HG03571 (cell line): ENCODE results near the gene GLB1L3.
"Not testable (repeated sequence)": the region's sequence is repeated elsewhere in the genome, so short reads cannot be mapped to it uniquely, and the experiment has no call there.

Source experiments
- ATAC-seq: cut with Tn5 transposase; IDR thresholded peaks from one replicate; pipeline ENCODE4 v1.9.1; 2021; ENCODE audit not compliant: unreplicated experiment

The GLB1L3 gene

DNA sequence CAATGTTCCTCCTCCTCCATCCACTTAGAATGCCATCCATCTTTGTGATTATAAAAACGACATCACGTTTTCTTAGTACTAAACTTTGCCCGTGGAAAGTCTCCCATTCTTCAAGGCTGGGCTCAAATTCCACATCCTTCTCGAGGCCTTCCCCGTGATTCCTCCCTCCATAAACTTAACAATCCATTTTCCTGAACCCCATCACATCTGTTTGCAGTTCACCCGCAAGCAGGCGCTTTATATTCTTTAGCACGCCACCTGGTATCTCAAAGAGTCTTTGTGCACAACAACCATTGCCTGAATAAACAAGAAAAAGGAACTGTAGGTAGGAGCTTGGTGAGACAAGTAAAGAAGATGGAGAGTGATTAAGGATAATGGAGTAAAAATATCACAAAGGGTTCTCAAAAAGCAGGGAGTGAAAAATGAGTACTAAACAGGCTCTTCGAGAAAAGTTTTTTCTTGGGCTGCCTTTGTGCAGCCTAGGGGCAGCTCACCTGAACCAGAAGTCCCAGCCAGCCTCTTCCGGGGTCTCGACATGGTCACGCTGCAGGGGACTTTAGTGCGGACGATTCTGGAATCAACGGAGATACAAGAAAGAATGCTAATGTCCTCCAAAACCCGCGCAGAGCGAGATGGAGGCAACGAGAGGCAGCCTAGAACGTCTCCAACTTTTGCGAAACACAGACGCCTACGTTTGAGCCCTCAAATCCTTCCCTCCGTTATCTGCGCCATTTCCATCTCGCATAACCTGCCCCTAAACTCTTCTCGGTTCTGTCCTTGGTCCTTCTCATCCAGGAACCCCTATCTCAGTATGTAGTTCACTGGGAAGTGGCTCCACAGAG lies 23.6 kb upstream of the GLB1L3 start:
- peak; percentile 24 for ATAC-seq

DNA sequence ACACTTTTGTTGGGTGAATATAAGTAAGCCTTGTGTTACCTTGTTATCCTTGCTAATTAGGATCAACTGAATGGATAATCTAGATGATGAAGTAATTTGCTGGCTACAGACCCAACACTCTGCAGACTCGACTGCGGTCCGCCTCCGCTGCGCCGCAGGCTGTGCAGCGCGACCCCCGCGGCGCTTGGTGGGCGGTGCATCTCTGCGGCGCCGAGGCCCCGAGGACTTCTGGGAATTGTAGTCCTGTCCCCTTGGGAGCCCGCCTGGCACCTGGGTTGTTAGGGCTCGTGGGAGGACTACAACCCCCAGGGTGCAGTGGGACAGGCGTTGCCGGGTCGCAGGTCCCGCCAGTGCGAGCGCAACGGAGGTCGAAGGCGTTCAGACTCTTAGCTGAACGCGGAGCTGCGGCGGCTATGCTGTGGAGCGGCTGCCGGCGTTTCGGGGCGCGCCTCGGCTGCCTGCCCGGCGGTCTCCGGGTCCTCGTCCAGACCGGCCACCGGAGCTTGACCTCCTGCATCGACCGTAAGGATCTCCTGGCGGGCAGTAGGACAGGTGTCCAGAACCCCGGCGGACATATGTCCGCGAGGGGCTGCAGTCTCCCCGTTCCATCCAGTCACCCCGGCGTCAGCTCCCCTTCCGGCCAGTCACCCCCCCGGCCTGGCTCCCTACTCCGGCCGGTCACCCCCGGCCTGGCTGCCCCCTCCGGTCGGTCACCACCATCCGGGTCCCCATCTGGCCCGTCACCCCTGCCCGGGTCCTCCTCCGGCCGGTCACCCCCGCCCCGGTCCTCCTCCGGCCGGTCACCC lies 22.8 kb upstream of the GLB1L3 start, which contains the start of the genes ACAD8 and THYN1:
ACAD8 (plus strand) TSS at position 381 of the 806 bp plus-strand sequence; CDS start at position 414, 33 bp downstream.
THYN1 (minus strand) TSS at position 165 of the 806 bp plus-strand sequence. CDS start 470 bp downstream, outside the sequence.
- peak; percentile 100 for ATAC-seq

DNA sequence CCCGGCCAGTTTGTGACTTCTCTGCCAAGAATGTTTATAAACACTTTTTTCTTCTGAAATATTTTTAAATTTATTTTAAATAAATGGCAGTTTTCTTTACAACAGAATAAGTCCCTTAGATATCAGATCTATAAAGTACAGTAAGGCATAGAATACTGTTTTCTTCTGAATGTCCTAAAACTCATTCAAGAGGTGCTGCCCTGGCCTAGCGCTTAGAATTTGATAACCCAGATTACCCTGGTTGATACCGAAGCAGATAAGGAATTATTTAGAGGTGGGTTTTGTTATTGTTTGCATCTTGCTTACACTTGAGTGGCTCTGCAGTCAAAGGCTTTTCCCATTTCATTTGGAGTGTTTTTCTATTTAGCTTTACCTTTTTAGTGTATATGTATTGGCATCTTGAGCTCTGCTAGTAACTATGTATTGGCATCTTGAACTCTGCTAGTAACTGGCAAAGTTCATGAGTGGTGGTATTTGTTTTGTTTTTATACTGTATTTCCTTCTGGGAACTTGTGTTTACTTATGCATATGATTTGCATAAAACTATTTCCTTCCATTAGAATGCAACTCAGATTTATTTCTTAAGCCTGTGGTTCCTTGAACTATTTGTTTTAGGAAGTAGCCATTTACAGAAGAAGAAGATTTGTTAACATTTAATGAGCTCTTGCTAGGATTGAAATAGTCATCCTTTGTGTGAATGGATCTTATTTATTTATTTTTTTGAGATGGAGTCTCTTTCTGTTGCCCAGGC lies 21.6 kb upstream of the GLB1L3 start:
- no peak for ATAC-seq

DNA sequence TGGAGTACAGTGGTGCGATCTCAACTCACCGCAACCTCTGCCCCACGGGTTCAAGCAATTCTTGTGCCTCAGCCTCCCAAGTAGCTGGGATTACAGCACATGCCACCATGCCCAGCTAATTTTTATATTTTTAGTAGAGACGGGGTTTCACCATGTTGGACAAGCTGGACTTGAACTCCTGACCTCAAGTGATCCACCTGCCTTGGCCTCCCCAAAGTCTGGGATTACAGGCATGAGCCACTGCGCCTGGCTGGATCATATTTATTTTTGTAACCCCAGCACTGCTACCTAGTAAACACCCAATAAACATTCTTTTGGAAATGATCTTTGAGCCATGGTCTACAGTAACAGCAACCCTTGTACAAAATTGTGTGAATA lies 21.0 kb upstream of the GLB1L3 start:
- ATAC-seq: not testable (repeated sequence)

DNA sequence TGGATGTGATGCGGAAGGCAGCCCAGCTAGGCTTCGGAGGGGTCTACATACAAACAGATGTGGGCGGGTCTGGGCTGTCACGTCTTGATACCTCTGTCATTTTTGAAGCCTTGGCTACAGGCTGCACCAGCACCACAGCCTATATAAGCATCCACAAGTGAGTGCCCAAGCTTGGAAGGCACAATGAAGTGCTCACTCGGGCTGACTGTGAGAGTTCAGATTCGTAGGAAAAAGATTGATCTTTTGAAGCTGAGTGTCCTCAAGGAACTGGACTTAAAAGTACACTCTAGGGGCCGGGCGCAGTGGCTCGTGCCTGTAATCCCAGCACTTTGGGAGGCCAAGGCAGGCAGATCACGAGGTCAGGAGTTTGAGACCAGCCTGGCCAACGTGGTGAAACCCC lies 19.1 kb upstream of the GLB1L3 start:
- no peak for ATAC-seq

DNA sequence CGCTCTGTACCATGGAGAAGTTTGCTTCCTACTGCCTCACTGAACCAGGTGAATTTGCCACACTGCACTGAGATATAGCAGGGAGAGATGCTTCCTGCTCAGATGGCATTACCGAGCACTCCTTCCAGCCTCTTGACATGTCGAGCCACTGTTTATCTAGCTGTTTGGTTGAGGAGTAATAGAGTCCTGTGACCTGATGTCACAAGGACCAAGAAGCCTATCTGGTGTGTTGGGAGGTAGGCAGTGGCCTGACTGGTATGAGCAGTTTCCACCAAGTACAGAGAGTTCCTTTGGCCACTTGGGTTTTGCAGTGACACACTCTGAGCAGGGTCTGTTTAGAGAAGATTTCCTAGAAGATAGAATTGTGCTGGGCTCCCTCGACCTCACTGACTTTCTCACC lies 17.6 kb upstream of the GLB1L3 start:
- ATAC-seq: no peak

DNA sequence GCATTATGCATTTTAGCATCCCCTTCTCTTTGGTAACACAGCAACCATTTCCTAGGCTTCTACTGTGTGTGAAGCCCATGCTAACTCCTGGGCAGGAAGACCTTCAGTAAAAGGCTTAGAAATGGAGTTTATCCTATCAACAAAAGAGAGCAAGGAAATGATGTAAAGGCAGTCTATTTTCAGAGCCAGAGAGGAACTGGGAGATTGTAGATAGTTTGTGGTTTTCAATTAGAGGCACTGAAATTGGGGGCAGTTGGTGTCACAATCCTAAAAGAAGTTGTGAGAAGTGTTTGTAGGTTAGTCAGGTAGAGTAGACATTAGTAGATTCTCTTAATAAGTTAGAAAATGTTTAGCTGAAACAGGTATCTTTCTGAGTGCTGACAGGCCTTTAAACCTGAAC lies 15.7 kb upstream of the GLB1L3 start:
- no peak for ATAC-seq

DNA sequence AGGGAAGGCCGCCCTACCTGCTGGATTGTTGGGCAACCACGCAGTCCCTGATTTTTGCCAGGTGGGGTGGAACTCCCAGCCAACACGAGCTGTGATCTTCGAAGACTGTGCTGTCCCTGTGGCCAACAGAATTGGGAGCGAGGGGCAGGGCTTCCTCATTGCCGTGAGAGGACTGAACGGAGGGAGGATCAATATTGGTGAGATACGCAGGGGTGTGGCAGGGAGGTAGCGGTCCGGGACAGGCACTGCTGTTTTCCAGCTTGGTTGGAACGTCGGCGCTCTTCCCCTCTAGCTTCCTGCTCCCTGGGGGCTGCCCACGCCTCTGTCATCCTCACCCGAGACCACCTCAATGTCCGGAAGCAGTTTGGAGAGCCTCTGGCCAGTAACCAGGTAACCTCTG lies 15.2 kb upstream of the GLB1L3 start:
- ATAC-seq: no peak

DNA sequence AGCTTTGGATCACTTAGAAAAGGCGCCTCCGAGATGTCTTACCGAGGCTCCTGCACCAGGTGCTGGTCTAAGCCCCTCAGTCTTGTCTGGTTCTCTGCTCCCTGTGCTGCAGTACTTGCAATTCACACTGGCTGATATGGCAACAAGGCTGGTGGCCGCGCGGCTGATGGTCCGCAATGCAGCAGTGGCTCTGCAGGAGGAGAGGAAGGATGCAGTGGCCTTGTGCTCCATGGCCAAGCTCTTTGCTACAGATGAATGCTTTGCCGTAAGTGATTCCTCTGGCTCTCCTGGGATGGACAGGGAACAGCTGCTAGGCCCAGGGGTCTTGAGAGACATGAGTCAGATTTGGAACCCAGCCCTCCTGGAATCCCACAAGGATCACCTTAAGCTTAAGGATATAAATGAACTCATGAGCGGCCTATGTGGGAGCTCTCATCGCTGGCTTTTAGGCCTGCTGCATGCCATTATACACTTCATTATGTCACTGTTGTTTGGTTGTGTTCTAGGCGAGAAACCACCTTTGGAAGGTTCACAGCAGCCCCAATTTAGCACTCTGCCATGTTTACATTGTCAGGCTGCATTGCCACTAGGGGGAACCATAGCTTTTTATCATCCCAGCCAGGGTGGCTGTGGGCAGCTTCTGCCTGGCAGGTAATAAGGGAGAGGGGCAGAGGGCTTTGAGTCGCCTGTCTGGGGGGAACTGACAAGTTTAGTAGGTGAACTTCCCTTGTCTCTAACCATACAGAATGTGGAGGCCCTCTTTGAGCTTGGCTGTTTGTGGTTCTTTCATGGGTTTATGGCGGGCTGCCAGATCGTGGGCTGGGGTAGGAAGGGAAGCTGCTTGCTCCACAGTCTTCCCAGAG lies 14.3 kb upstream of the GLB1L3 start:
- no peak for ATAC-seq

DNA sequence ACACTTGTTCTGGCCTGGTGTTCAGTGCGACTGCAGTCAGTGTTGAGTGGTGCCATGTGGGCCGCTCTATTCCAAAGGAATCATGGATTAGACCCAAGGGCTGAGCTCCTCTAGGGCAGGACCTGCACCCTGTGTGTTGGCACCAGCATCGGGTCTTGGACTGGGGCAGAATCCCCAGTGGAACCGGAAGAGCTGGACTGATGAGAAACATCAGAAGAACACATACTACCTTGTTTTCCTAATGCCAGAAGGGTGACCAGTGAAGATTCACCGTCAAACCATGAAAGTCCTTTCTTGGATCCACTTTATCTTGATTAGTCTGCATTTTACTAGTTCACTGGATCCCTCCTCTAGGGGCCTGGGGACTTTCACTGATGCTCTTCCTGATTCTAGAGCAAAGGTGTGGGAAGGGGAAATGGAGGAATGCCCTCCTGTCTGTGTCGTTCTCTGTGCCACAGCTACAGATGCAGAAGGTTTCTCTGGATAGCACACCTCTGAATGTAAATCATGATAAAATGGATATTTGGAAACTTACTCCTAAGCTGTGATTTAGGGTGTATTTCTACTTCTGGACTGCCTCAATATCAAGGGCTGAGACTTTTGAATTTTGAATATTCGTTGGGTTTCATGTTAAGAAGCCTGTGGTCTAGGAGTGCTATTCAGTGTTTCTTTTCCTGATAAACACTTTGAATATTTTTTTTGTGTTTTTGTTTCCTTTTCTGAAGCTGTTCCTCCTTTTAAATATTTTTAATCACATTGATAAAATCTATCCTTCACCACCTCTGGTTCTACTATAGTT lies 11.0 kb upstream of the GLB1L3 start:
- ATAC-seq: no peak

DNA sequence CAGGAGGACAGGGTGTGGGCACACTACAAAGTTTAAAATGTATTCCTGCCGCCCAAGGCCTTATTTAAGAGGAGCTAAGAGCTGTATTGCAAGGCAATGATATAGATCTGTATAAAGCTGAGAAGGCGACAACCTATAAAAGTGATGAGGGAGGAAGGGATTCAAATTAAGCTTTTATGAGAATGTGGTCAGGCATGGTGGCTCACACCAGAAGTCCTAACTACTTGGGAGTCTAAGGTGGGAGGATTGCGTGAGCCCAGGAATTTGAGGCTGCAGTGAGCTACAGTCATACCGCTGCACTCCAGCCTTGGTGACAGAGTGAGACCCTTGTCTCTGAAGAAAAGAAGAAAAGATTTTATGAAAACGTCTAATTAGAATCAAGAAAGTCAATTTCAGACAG lies 9.7 kb upstream of the GLB1L3 start:
- ATAC-seq: no peak

DNA sequence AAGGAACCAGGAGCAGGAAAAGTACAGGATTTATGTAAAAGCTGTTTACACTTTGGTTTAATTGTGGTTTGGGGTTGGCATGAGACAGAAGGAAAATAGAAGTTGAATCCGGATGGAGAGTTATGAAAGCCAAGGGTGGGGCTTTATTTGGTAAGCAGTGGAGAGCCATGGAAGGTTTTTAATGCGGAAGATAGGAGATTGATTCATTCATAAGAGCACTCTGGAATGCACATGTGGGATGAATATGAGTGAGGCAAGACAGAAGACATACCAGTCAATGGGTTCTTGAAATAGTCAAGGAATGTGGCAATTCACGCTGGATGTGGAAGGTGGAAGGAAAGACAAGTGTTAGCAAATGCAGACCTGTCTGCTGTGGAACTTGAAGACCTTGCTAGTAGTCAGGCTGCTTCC lies 9.3 kb upstream of the GLB1L3 start:
- ATAC-seq: no peak

DNA sequence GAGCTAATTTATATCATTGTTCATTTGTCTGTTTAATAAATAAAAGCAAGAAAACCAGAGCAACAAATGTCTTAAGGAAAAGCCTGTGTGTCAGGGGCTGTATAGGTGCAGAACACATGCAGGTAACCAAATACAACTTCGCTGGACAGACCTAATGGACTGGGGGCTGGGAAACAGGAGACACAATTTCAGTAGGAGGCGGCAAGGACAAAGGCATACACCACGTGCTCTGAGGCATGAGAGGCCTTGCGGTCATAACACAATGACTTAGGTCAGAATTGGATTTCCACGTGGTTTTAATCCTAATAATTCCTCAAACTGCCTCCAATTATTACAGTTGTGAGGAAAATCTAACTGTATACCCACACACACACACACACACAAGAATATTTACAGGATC lies 8.7 kb upstream of the GLB1L3 start:
- ATAC-seq: no peak

DNA sequence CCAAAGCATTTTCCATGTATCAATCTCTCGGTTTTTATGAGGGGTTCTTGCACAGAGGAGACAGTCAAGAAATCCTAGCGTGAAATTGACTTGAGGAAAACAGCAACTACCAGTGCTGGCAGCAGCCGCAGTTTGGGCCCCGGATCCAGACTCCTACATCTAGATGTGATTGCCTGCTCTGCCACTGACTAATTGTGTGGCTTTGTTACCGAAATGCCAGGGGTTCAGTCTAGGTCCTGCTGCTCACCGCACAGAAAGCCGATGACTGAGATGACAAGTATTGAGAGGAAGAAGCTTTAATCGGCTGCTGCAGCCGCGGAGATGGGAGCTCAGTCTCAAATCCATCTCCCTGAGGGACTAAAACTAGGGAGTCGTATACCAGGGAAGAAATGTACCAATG lies 8.2 kb upstream of the GLB1L3 start:
- no peak for ATAC-seq

DNA sequence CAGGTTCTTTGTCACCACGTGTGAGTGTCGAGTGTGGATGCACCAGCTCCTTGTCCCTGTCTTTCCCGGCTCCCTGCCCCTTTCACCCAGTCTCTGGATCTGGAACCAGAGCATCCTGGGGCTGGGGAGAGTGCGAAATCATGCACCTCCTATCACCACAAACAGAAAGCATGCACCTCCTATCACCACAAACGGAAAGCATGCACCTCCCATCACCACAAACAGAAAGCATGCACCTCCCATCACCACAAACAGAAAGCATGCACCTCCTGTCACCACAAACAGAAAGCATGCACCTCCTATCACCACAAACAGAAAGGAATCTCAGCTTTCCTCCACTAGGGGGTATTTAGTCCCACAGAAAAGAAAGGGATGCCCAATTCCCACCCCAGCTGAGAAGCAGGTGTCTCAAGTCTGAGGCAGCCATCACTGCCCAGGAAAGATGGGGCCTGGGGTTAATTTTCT lies 5.9 kb upstream of the GLB1L3 start:
- ATAC-seq: no peak

DNA sequence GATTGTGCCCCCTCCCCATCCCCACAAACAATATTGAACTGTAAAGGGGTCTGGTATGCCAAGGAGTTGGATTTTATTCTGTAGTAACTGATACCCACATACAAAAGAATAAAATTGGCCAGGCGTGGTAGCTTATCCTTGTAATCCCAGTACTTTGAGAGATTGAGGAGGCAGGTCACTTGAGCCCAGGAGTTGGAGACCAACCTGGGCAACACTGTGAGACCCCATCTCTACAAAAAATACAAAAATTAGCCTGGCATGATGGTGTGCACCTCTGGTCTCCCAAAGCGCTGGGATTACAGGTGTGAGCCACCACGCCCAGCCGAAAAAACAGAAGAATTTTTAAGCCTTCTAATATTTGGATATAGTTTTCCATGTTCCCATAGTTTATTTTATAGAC lies 4.2 kb upstream of the GLB1L3 start:
- ATAC-seq: no peak

DNA sequence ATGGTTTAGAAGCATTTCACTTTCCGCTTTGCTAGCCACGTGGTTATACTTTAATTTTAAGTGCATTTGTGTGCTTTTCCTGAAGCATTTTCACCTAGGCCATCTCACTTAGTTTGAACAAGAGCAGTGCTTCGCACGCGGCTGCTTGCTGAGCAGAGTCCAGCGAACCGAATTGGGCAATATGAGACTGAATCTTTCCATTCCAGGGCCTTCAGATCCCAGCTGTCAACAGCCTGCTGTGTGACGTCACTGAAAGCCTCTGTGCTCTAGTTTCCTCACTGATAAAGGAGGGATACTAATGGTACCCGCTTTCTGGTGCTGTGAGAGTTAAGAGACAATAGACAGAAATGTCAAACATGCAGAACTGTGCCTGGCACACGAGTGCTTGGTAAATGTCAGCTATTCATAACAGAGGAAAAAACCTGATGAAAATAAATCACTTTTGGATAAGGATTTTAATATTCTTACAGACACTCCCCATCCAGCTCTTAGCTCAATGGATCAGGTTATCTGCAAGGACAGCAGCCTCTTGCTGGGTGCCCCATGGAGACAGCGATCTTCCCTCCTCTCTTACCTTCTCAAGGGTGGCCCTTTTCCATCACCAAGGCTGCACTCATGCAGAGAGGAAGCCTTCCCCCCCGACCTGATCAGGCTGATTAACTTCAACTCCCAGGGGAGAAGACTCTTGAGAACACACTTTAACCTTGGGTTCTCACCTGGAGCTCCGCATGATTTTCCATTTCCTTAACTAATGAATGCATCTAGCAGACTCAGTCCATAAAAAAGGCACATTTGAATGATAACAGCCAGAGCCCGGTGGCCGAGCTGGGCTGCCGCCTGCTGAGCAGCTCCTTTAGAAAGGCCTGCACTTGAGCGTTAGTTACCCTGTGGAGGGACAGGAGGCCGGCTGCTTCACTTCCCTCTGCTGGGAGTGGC lies 3.5 kb upstream of the GLB1L3 start:
- no peak for ATAC-seq

DNA sequence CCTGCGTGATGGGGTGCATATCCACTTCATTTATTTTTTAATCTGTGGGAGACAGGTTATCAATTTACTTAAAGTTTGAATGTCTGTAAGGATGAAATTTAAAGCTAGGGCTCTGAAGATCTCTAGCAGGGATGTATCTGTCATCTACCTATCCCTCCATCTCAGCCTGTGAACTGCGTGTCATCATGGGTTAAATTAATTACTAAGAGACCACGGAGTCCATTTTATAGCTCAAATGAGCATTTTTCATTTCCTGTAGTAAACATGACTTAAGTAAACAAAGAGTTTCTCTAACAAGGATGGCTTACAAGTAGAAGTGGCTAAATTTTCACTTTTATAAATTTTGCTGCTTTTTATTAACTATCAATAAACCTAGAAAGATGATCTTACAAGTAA lies 2.9 kb upstream of the GLB1L3 start:
- no peak for ATAC-seq

DNA sequence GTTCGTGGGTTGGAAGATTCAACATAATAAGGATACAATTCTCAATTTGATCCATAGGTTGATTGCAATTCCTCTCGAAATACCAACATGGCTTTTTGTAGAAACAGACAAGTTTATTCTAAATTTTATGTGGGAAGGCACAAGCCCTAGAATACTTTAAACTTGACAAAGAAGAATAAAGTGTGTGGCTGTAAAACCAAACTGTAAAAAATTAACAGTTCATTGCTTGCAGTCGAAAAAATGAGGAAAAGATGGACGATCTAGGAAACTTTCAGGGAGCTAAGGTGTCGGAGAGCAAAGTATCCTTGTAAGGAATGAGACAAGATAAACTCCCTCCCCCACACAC lies 1.0 kb upstream of the GLB1L3 start:
- no peak for ATAC-seq
